HepG2 (cell line): ENCODE data around the gene GMCL2. TPM values are rescaled to one million over a fixed set of nuclear protein-coding genes. Genes with fewer than 3 reads are reported as not detected.

Experiments
- ATAC-seq: fragments of 200-7000 bp; cut with Tn5 transposase; 3 replicates; pipeline ENCODE4 v1.9.1; 2020; ENCODE audit warnings: mild to moderate bottlenecking, moderate library complexity
- BruUV-seq: library from RNA; stranded (reverse); fragments of 400-500 nt; replicated peaks from 2 replicates; lab custom pipeline; 2021; lab: Mats Ljungman, UMichigan
- CTCF ChIA-PET: fragments of 300-600 bp; formaldehyde crosslinking; extraction: SDS; loops from one replicate; lab custom pipeline; 2021; ENCODE audit warnings: low total read pairs, inconsistent platforms, low intra/inter-chr PET ratio; lab: Yijun Ruan, JAX
- POLR2A ChIA-PET: fragments of 350-600 bp; sonication (Branson Sonifier 250); formaldehyde crosslinking; loops from one replicate; lab custom pipeline; 2020; ENCODE audit warnings: antibody characterized with exemption, inconsistent platforms; lab: Yijun Ruan, JAX
- DNase-seq: peaks from one replicate; pipeline ENCODE4 v3.0.0-alpha.2; 2015; ENCODE audit warnings: low spot score
- FAIRE-seq: peaks from 3 replicates; lab custom pipeline; 2011; peaks lifted over from hg19 to GRCh38; lab: Jason Lieb, UNC
- H2AFZ ChIP-seq: one replicate; pipeline ENCODE4 v1.6.1; 2011; ENCODE audit warnings: low read length, inconsistent platforms
- H3K27ac ChIP-seq: fragments of 300-600 bp; 3 replicates; pipeline ENCODE4 v1.8.0; 2011; ENCODE audit warnings: mixed run types, mild to moderate bottlenecking, mixed read lengths, low read length, inconsistent platforms; ENCODE audit not compliant: insufficient read depth; ENCODE audit errors: extremely low read length
- H3K27me3 ChIP-seq, 2 experiments: fragments of 200-600 bp in 1 of 2; 2 replicates in 1 of 2; 3 replicates in 1 of 2; pipeline versions ENCODE4 v1.6.0 to v1.8.0; 2011; ENCODE audit warnings: low read length in 2 of 2, mild to moderate bottlenecking in 2 of 2, moderate library complexity in 2 of 2, inconsistent platforms in 1 of 2; ENCODE audit not compliant: insufficient read depth in 2 of 2, control insufficient read depth in 1 of 2
- H3K36me3 ChIP-seq, 2 experiments: fragments of 200-600 bp in 1 of 2; replicated peaks in 1 of 2; 2 replicates in 1 of 2; 3 replicates in 1 of 2; pipeline versions ENCODE4 v1.5.1 to v1.8.0; 2011; ENCODE audit warnings: low read length in 2 of 2, inconsistent platforms in 1 of 2; ENCODE audit not compliant: insufficient read depth in 2 of 2, control insufficient read depth in 1 of 2
- H3K4me1 ChIP-seq: 2 replicates; pipeline ENCODE4 v1.5.1; 2012; ENCODE audit warnings: low read length, inconsistent platforms; ENCODE audit not compliant: insufficient read depth
- H3K4me2 ChIP-seq: 2 replicates; pipeline ENCODE4 v1.6.0; 2011; ENCODE audit warnings: low read depth, low read length, inconsistent platforms
- H3K4me3 ChIP-seq, 3 experiments: fragments of 200-600 bp in 1 of 3; sonication (generic), shearing (Covaris generic) in 1 of 3; replicated peaks in 1 of 3; 2 replicates each; pipeline ENCODE4 v1.5.1; 2011 to 2016; ENCODE audit warnings: low read length in 3 of 3, inconsistent platforms in 2 of 3, low read depth in 2 of 3, mild to moderate bottlenecking in 2 of 3, control low read depth in 1 of 3, mixed read lengths in 1 of 3; ENCODE audit not compliant: insufficient read depth in 1 of 3
- H3K79me2 ChIP-seq: one replicate; pipeline ENCODE4 v1.6.1; 2011; ENCODE audit warnings: low read length, inconsistent platforms; ENCODE audit not compliant: insufficient read depth
- H3K9ac ChIP-seq: 2 replicates; pipeline ENCODE4 v1.6.0; 2011; ENCODE audit warnings: mild to moderate bottlenecking, low read depth, low read length, inconsistent platforms; ENCODE audit not compliant: insufficient read depth
- H3K9me3 ChIP-seq: 2 replicates; pipeline ENCODE4 v1.5.1; 2012; ENCODE audit warnings: mild to moderate bottlenecking, low read length
- H4K20me1 ChIP-seq: 2 replicates; pipeline ENCODE4 v1.6.0; 2011; ENCODE audit warnings: inconsistent platforms, mild to moderate bottlenecking, low read length, moderate library complexity; ENCODE audit not compliant: insufficient read depth
- AKAP8 ChIP-seq: sonication (generic); formaldehyde crosslinking; IDR thresholded peaks from 2 replicates; pipeline ENCODE4 v1.5.1; 2020; ENCODE audit warnings: mild to moderate bottlenecking, missing genetic modification reagents
- BRD4 ChIP-seq: sonication (generic); formaldehyde crosslinking; IDR thresholded peaks from 2 replicates; pipeline ENCODE4 v1.4.0; 2020; ENCODE audit warnings: missing genetic modification reagents
- CAMTA2 ChIP-seq: sonication (generic); formaldehyde crosslinking; IDR thresholded peaks from 2 replicates; pipeline ENCODE4 v1.4.0; 2020; ENCODE audit warnings: mild to moderate bottlenecking, missing genetic modification reagents, borderline replicate concordance
- FOXC1 ChIP-seq: sonication (generic); formaldehyde crosslinking; IDR thresholded peaks from 2 replicates; pipeline ENCODE4 v1.8.0; 2022; ENCODE audit warnings: mild to moderate bottlenecking, missing genetic modification reagents, borderline replicate concordance
- GABPB1 ChIP-seq: IDR thresholded peaks from 2 replicates; pipeline ENCODE4 v1.6.1; 2016; ENCODE audit warnings: mild to moderate bottlenecking, missing genetic modification reagents, moderate library complexity, missing compliant biosample characterization
- MTF2 ChIP-seq: sonication (generic); formaldehyde crosslinking; IDR thresholded peaks from 2 replicates; pipeline ENCODE4 v1.5.0; 2020; ENCODE audit warnings: missing genetic modification reagents, borderline replicate concordance
- POLR2AphosphoS5 ChIP-seq: IDR thresholded peaks from 2 replicates; pipeline ENCODE4 v1.6.1; 2012; ENCODE audit warnings: low read depth, low read length
- POLR2G ChIP-seq: fragments of 200-400 bp; formaldehyde crosslinking; IDR thresholded peaks from 2 replicates; pipeline ENCODE4 v1.6.1; 2018; ENCODE audit warnings: mild to moderate bottlenecking, low read depth, low read length, moderate library complexity
- RARG ChIP-seq: sonication (generic); formaldehyde crosslinking; IDR thresholded peaks from 2 replicates; pipeline ENCODE4 v1.4.0; 2020; ENCODE audit warnings: low read depth, mild to moderate bottlenecking, missing genetic modification reagents
- SAP130 ChIP-seq: IDR thresholded peaks from 2 replicates; pipeline ENCODE4 v1.6.1; 2016; ENCODE audit warnings: low read depth
- TFDP2 ChIP-seq: sonication (generic); formaldehyde crosslinking; IDR thresholded peaks from 2 replicates; pipeline ENCODE4 v1.4.0; 2020; ENCODE audit warnings: missing genetic modification reagents
- ZC3H13 ChIP-seq: sonication (generic); formaldehyde crosslinking; IDR thresholded peaks from 2 replicates; pipeline ENCODE4 v1.8.1; 2023; ENCODE audit warnings: mild to moderate bottlenecking, missing genetic modification reagents, moderate library complexity
- ZFP37 ChIP-seq: sonication (generic); formaldehyde crosslinking; IDR thresholded peaks from 2 replicates; pipeline ENCODE4 v1.4.0; 2020; ENCODE audit warnings: missing genetic modification reagents, borderline replicate concordance
- ZNF558 ChIP-seq: sonication (generic); formaldehyde crosslinking; IDR thresholded peaks from 2 replicates; pipeline ENCODE4 v1.9.0; 2022; ENCODE audit warnings: mild to moderate bottlenecking, missing genetic modification reagents, borderline replicate concordance
- ZNF670 ChIP-seq: sonication (generic); formaldehyde crosslinking; IDR thresholded peaks from 2 replicates; pipeline ENCODE4 v1.8.0; 2022; ENCODE audit warnings: mild to moderate bottlenecking, missing genetic modification reagents, borderline replicate concordance
- ZNF770 ChIP-seq: sonication (generic); formaldehyde crosslinking; IDR thresholded peaks from 2 replicates; pipeline ENCODE4 v1.5.0; 2020; ENCODE audit warnings: mild to moderate bottlenecking, missing genetic modification reagents
- ZNF772 ChIP-seq: sonication (generic); formaldehyde crosslinking; IDR thresholded peaks from 2 replicates; pipeline ENCODE4 v1.5.0; 2020; ENCODE audit warnings: mild to moderate bottlenecking, missing genetic modification reagents
- WGBS: methylation state at CpG from one replicate; pipeline ENCODE4 v1.1.6; 2017; ENCODE audit warnings: low lambda C conversion rate; 5-methylcytosine and 5-hydroxymethylcytosine counted together
- in situ Hi-C: cut with HindIII; loops from 2 replicates; pipeline ENCODE4 v1.10.0; 2017; ENCODE audit warnings: low pct_unique_long_range_greater_than_20kb; ENCODE audit not compliant: extremely low pct_ligation_motif_present
- intact Hi-C: fragments of 100-400 bp; cut with micrococcal nuclease; formaldehyde crosslinking; loops from one replicate; pipeline ENCODE4 v1.10.0; 2022; ENCODE audit not compliant: unreplicated experiment
- polyA plus RNA-seq, 8 experiments: library from polyadenylated mRNA; depleted of rRNA in 3 of 8; stranded (reverse) in 7 of 8; unstranded in 1 of 8; fragments of >200 nt; fragmentation: Illumina TruSeq in 4 of 8; extraction: Trizol in 4 of 8; gene quantifications; 2 replicates each; pipeline versions ENCODE4 v1.2.1 to v1.2.3, GENCODE V29; 2011 to 2016; ENCODE audit warnings: low read depth in 4 of 8, missing spikeins in 1 of 8, mixed read lengths in 1 of 8; ENCODE audit not compliant: insufficient read depth in 1 of 8
- total RNA-seq, 5 experiments: library from RNA; depleted of rRNA; stranded (reverse); fragments of >200 nt; fragmentation: Illumina TruSeq; extraction: Trizol; gene quantifications; 2 replicates each; pipeline ENCODE4 v1.2.3, GENCODE V29; 2016; ENCODE audit warnings: low read depth in 1 of 5
- TF ChIP-seq, protein P1 (sequence below): IDR thresholded peaks from 2 replicates; pipeline ENCODE4 v1.6.1; 2016; ENCODE audit warnings: mild to moderate bottlenecking, missing biosample characterization, missing genetic modification reagents

GMCL2 gene
- total and polyA plus RNA-seq, 2 of the 13 experiments (the other 11 are each of a cell fraction or from before 2014, with no cell fraction given): 0.03 TPM; not detected in 1

DNA sequence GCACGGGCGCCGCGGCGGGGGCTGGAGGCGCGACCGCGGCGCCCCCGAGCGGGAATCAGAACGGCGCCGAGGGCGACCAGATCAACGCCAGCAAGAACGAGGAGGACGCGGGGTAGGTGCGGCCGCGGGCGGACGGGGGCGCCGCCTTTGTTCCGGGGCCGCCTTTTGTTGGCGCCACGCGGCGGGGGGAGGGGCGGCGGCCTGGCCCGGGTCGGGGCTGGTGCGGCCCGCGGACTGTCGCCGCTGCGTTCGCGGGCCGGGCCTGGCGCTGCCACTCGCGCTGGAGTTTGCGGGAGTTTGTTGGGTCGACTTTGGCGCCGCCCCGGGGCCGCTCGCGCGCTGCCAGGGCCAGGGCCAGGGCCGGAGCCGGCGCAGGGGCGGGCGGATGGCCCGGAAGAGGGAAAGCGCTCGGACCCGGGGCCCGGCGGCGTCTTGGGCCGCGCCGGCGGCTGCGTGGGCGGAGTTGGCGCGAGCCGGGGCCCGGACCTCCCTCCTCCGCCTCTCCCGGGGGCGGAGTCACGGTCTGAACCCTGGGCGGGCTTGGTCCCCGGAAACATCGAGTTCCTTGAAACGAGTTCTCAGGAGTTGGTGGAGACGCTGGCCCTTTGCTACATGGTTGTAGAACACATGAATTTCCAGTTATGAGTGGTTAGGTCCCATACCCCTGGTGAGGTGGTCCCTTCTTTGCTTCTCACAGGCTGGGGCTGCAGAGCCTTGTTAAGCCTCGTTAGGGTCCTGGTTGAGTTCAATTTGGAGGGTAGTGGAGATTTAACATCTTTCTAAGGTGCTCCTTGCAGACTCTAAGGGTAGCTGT, 18.0 kb upstream of the GMCL2 start:
- peak overlapping the region; percentile 73 for H3K27ac ChIP-seq
- POLR2A ChIA-PET: interaction anchor here (1.0 to 2.8 kb wide), 12 partner anchors 8 to 654 kb away, joined by 4 to 15 read pairs (median 8); partner anchors contain the start of genes NHP2, PHYKPL and ZNF354B
- CTCF ChIA-PET: no interaction called here
- no TSS peak for BruUV-seq
- H2AFZ ChIP-seq: no peak overlapping the region
- H3K36me3 ChIP-seq: peaks cover 12 to 42% of the 10 kb centered on the region in 2 experiments
- ATAC-seq (peak; percentile 34), FAIRE-seq (no peak), DNase-seq (peak; percentile 50)
- H4K20me1 ChIP-seq: peaks cover 39% of the 10 kb centered on the region
- H3K4me1 ChIP-seq: peaks cover 39% of the 10 kb centered on the region
- H3K4me2 ChIP-seq: peak overlapping the region; percentile 89
- H3K79me2 ChIP-seq: peaks cover 35% of the 10 kb centered on the region
- 0% methylated on average over 6 of the region's 90 CpGs for WGBS
- H3K27me3 ChIP-seq: no peaks in the 10 kb centered on the region; a peak in 1 of 5 replicates
- in situ Hi-C loops: no loop called here
- intact Hi-C loops: no loop called here
- H3K9me3 ChIP-seq: no peaks in the 10 kb centered on the region
- H3K4me3 ChIP-seq: peak overlapping the region; percentile 80 to 95 (median 90)
- H3K9ac ChIP-seq: peak overlapping the region; percentile 95
- TF ChIP-seq BRD4 (no peak), ZC3H13 (CRISPR knock-in tag) (peak; percentile 60; the same call in 1 of the 2 replicates), RARG (CRISPR knock-in tag) (no peak), ZNF770 (CRISPR knock-in tag) (peak; percentile 22; the same call in 1 of the 2 replicates), ZNF772 (no peak), FOXC1 (no peak), CAMTA2 (CRISPR knock-in tag) (0 out of 2 replicates have a peak, but pooled peaks have one; percentile 49), ZFP37 (CRISPR knock-in tag) (0 out of 2 replicates have a peak, but pooled peaks have one; percentile 24), ZNF670 (no peak), POLR2G (0 out of 2 replicates have a peak, but pooled peaks have one; percentile 41), POLR2AphosphoS5 (peak; percentile 30; the same call in 1 of the 2 replicates), AKAP8 (CRISPR knock-in tag) (peak; percentile 64; the same call in 1 of the 2 replicates), GABPB1 (CRISPR knock-in tag) (peak; percentile 50; the same call in 1 of the 2 replicates), TFDP2 (peak; percentile 75), SAP130 (CRISPR knock-in tag) (peak; percentile 84), MTF2 (CRISPR knock-in tag) (no peak), ZNF558 (0 out of 2 replicates have a peak, but pooled peaks have one; percentile 14)
- TF ChIP-seq, protein P1, sequence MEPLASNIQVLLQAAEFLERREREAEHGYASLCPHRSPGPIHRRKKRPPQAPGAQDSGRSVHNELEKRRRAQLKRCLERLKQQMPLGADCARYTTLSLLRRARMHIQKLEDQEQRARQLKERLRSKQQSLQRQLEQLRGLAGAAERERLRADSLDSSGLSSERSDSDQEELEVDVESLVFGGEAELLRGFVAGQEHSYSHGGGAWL (CRISPR knock-in tag): no peak
